ENCODE data around the gene SEMA3F. TPM values are rescaled to one million over a fixed set of nuclear protein-coding genes. Genes with fewer than 3 reads are reported as not detected.

SEMA3F gene
- total RNA-seq, 4 donors from 2014 or later, result 106 to 151 (median 120) TPM

GRCh38 chr3:50120364-50121071 is 34.6 kb upstream of the SEMA3F start:
- 75 to 80% methylated on average over 10 of the region's 10 CpGs for WGBS, 2 donors
- no peak overlapping the region for H3K4me3 ChIP-seq (ENCODE audit: low read depth, poor library complexity, severe bottlenecking)
- DNase-seq (ENCODE audit: low spot score in 2 of 2), result no peak
- intact Hi-C loops (cut with DNase I; ENCODE audit: low total_unique reads), result loop anchor here (2.0 to 10.0 kb wide), 2 partner anchors 68 to 154 kb away; partner anchors contain the start of gene LSMEM2
- TF ChIP-seq CTCF (IDR thresholded peaks at IDR 0.05) (no peak), POLR2A (IDR thresholded peaks at IDR 0.05) (no peak)

- H3K4me3 ChIP-seq (ENCODE audit: low read depth, poor library complexity, severe bottlenecking), result no peak overlapping the region
- WGBS, 2 donors, result 15 to 18% methylated on average over 13 of the region's 13 CpGs
- peak; percentile 58 to 95 for DNase-seq (ENCODE audit: low spot score in 2 of 2)
- TF ChIP-seq POLR2A (IDR thresholded peaks at IDR 0.05), result no peak
- no peak for TF ChIP-seq CTCF (IDR thresholded peaks at IDR 0.05)
- intact Hi-C loops (cut with DNase I; ENCODE audit: low total_unique reads), result loop anchor here (2.0 to 10.0 kb wide), 2 partner anchors 67 to 153 kb away; partner anchors contain the start of gene LSMEM2
Observed at GRCh38 chr3:50121072-50122032, 33.8 kb upstream of the SEMA3F start.

GRCh38 chr3:50122071-50122470 is 33.1 kb upstream of the SEMA3F start:
- WGBS, 2 donors, result 34 to 43% methylated on average over 2 of the region's 2 CpGs
- intact Hi-C loops (cut with DNase I; ENCODE audit: low total_unique reads), result loop anchor here (10.0 kb wide), 1 partner anchor 153 kb away; the partner anchor contains the start of gene LSMEM2
- no peak overlapping the region for H3K4me3 ChIP-seq (ENCODE audit: low read depth, poor library complexity, severe bottlenecking)
- TF ChIP-seq CTCF (IDR thresholded peaks at IDR 0.05) (no peak), POLR2A (IDR thresholded peaks at IDR 0.05) (no peak)
- no peak for DNase-seq (ENCODE audit: low spot score in 2 of 2)

GRCh38 chr3:50122661-50123391 is 32.3 kb upstream of the SEMA3F start:
- intact Hi-C loops (cut with DNase I; ENCODE audit: low total_unique reads), result loop anchor here (10.0 kb wide), 1 partner anchor 152 kb away; the partner anchor contains the start of gene LSMEM2
- no peak for DNase-seq (ENCODE audit: low spot score in 2 of 2)
- H3K4me3 ChIP-seq (ENCODE audit: low read depth, poor library complexity, severe bottlenecking), result no peak overlapping the region
- WGBS, 2 donors, result 58 to 66% methylated on average over 14 of the region's 14 CpGs
- TF ChIP-seq CTCF (IDR thresholded peaks at IDR 0.05) (no peak), POLR2A (IDR thresholded peaks at IDR 0.05) (no peak)

- no peak for DNase-seq (ENCODE audit: low spot score in 2 of 2)
- no peak overlapping the region for H3K4me3 ChIP-seq (ENCODE audit: low read depth, poor library complexity, severe bottlenecking)
- no peak for TF ChIP-seq CTCF (IDR thresholded peaks at IDR 0.05)
- no peak for TF ChIP-seq POLR2A (IDR thresholded peaks at IDR 0.05)
- intact Hi-C loops (cut with DNase I; ENCODE audit: low total_unique reads), result loop anchor here (10.0 kb wide), 1 partner anchor 151 kb away; the partner anchor contains the start of gene LSMEM2
- WGBS, 2 donors, result 20 to 39% methylated on average over 4 of the region's 4 CpGs
Observed at GRCh38 chr3:50123394-50124051, 31.6 kb upstream of the SEMA3F start.
